ENCODE data around the gene SPATS2L.
A peak's percentile ranks its signal among the peaks of the same experiment; 100 is the strongest.

SPATS2L gene

DNA sequence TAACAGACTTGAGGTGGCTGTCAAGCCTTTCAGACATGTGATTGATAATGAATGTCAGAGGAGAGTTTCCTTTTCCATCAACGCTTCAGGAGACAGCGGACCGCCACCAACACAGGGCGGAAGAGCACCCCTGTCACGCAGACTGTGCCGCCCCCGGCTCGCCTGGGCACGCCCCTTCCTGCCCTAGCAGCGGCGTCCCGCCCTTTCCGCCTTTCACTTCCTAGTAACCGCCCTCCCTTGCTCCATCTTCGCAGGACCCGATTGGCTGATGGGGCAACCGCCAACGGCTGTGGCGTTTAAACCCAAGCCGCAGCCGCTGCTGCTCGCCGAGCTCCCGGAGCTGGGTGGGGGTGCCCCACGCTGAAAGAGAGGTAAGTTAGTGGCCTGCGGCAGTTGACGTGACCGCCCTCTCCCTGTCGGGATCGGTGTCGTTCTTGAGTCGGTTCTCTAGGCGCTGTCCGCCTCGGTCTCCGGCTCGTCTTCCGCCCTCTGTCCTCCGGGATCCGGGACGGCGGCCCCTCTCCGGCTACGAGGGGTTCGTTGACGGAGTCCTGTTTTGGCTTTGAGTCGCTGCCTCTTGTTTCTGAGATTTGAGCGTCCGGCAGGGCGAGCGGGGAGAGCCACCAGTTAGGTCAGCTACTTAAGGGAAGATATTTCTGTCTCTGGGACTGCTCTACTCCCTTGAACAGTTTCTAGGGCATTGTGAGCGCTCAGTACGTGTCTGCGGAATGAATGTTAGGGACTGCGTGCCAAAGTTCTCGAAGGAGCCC lies 219.6 kb downstream of the SPATS2L start, which contains the start of gene SGO2:
Gene SGO2 (plus strand): TSS at position 326 of the 770 bp plus-strand sequence. CDS start 6,769 bp downstream, outside the sequence.
- DNase-seq = peak; percentile 56

GRCh38 chr2:200528228-200528627 lies 221.7 kb downstream of the SPATS2L start:
- DNase-seq = no peak

All from DMS153 (cell line).